B cell (primary cell): ENCODE data around the gene ZNF445. TPM values are rescaled to one million over a fixed set of nuclear protein-coding genes. Genes with fewer than 3 reads are reported as not detected.
"Not testable (repeated sequence)": the region's sequence is repeated elsewhere in the genome, so short reads cannot be mapped to it uniquely, and the experiment has no call there.

ENCODE experiments used
- ATAC-seq: fragments of 200-7000 bp; cut with Tn5 transposase; one replicate; pipeline ENCODE4 v1.10.0; 2021; ENCODE audit warnings: low read depth, mild to moderate bottlenecking, moderate number of reproducible peaks, moderate library complexity
- CTCF ChIA-PET: fragments of 350-600 bp; sonication (Branson Sonifier 250); formaldehyde crosslinking; loops from one replicate; lab custom pipeline; 2021; ENCODE audit warnings: antibody characterized with exemption, inconsistent platforms; lab: Charles Lee
- POLR2A ChIA-PET: fragments of 350-600 bp; sonication (Branson Sonifier 250); formaldehyde crosslinking; loops from one replicate; lab custom pipeline; 2021; ENCODE audit warnings: antibody characterized with exemption; lab: Charles Lee
- DNase-seq: peaks from one replicate; pipeline ENCODE4 v3.0.0; 2013
- H2AFZ ChIP-seq: 2 replicates; pipeline ENCODE4 v1.6.1; 2012; ENCODE audit warnings: mild to moderate bottlenecking, low read depth, low read length; ENCODE audit not compliant: insufficient read depth, poor library complexity, severe bottlenecking
- H3K27ac ChIP-seq, 2 donors: 1 replicate in 1 of 2; 2 replicates in 1 of 2; pipeline ENCODE4 v1.5.1; 2012 to 2013; ENCODE audit warnings: low read length in 2 of 2, mild to moderate bottlenecking in 2 of 2, moderate library complexity in 1 of 2
- H3K27me3 ChIP-seq, 4 experiments: fragments of 200-600 bp in 1 of 4; sonication (generic) in 1 of 4; replicated peaks in 1 of 4; 1 replicate in 2 of 4; 2 replicates in 2 of 4; pipeline versions ENCODE4 v1.6.1 to v1.7.0; 2013 to 2016; ENCODE audit warnings: low read length in 3 of 4, mild to moderate bottlenecking in 2 of 4, mixed read lengths in 1 of 4, moderate library complexity in 1 of 4; ENCODE audit not compliant: insufficient read depth in 4 of 4, control insufficient read depth in 3 of 4; ENCODE audit errors: control extremely low read depth in 1 of 4
- H3K36me3 ChIP-seq, 2 experiments: replicated peaks in 1 of 2; 1 replicate in 1 of 2; 2 replicates in 1 of 2; pipeline versions ENCODE4 v1.6.1 to v1.7.1; 2013; ENCODE audit warnings: low read length in 1 of 2; ENCODE audit not compliant: insufficient read depth in 2 of 2, control insufficient read depth in 1 of 2; ENCODE audit errors: control extremely low read depth in 1 of 2, extremely low read depth in 1 of 2
- H3K4me1 ChIP-seq, 2 donors: fragments of 200-600 bp in 1 of 2; sonication (generic) in 1 of 2; 1 replicate in 1 of 2; 2 replicates in 1 of 2; pipeline versions ENCODE4 v1.5.1 to v1.6.1; 2013 to 2017; ENCODE audit warnings: low read length in 2 of 2; ENCODE audit not compliant: control insufficient read depth in 2 of 2, insufficient read depth in 2 of 2
- H3K4me2 ChIP-seq: replicated peaks from 2 replicates; pipeline ENCODE3; 2012; ENCODE audit warnings: mild to moderate bottlenecking, low read depth, low read length; ENCODE audit not compliant: poor library complexity, severe bottlenecking
- H3K4me3 ChIP-seq, 5 experiments: fragments of 200-600 bp in 1 of 5; sonication (generic) in 1 of 5; 1 replicate in 3 of 5; 2 replicates in 2 of 5; pipeline versions ENCODE4 v1.5.1 to v1.7.0; 2011 to 2016; ENCODE audit warnings: low read length in 4 of 5, mild to moderate bottlenecking in 4 of 5, low read depth in 2 of 5, control low read depth in 1 of 5, moderate library complexity in 1 of 5; ENCODE audit not compliant: insufficient read depth in 1 of 5; ENCODE audit errors: control extremely low read depth in 1 of 5, extremely low read depth in 1 of 5
- H3K79me2 ChIP-seq: fragments of 200-600 bp; sonication (generic); one replicate; pipeline ENCODE4 v1.6.0; 2016; ENCODE audit warnings: low read length; ENCODE audit not compliant: control insufficient read depth, insufficient read depth
- H3K9ac ChIP-seq: fragments of 200-600 bp; sonication (generic); 2 replicates; pipeline ENCODE4 v1.6.1; 2017; ENCODE audit warnings: mild to moderate bottlenecking, low read length, moderate library complexity
- H3K9me3 ChIP-seq, 3 donors: one replicate each; pipeline versions ENCODE4 v1.6.1 to v1.7.1; 2013; ENCODE audit warnings: low read length in 2 of 3; ENCODE audit not compliant: control insufficient read depth in 2 of 3, insufficient read depth in 1 of 3; ENCODE audit errors: control extremely low read depth in 1 of 3
- H4K20me1 ChIP-seq: 2 replicates; pipeline ENCODE4 v1.6.0; 2012; ENCODE audit warnings: mild to moderate bottlenecking, low read length; ENCODE audit not compliant: insufficient read depth, control insufficient read depth, poor library complexity, severe bottlenecking
- H3K27ac Mint-ChIP-seq: one replicate; pipeline ENCODE4 v1.8.0; 2021; ENCODE audit warnings: mixed read lengths
- H3K27me3 Mint-ChIP-seq: one replicate; pipeline ENCODE4 v1.8.0; 2021; ENCODE audit warnings: mixed read lengths
- H3K4me1 Mint-ChIP-seq: one replicate; pipeline ENCODE4 v1.8.0; 2021; ENCODE audit warnings: mixed read lengths
- H3K4me3 Mint-ChIP-seq: one replicate; pipeline ENCODE4 v1.8.0; 2021; ENCODE audit warnings: mixed read lengths
- H3K9me3 Mint-ChIP-seq: one replicate; pipeline ENCODE4 v1.8.0; 2022; ENCODE audit warnings: mixed read lengths; ENCODE audit not compliant: insufficient read depth
- CTCF ChIP-seq: fragments of 200-600 bp; IDR thresholded peaks from one replicate; pipeline ENCODE4 v1.8.0; 2022; ENCODE audit warnings: antibody characterized with exemption, mild to moderate bottlenecking
- EZH2 ChIP-seq: IDR thresholded peaks from 2 replicates; pipeline ENCODE4 v1.6.1; 2012; ENCODE audit warnings: borderline replicate concordance, low read depth, mild to moderate bottlenecking, moderate library complexity, low read length; ENCODE audit not compliant: insufficient read depth, poor library complexity, severe bottlenecking
- WGBS: methylation state at CpG from one replicate; pipeline ENCODE4 v1.1.5; 2013; ENCODE audit warnings: missing lambda C conversion rate; ENCODE audit not compliant: insufficient coverage; 5-methylcytosine and 5-hydroxymethylcytosine counted together
- intact Hi-C: fragments of 100-400 bp; cut with micrococcal nuclease; formaldehyde crosslinking; loops from one replicate; pipeline ENCODE4 v1.10.0; 2022
- polyA plus RNA-seq: library from polyadenylated mRNA; depleted of rRNA; stranded (reverse); fragments of >200 nt; gene quantifications from 2 replicates; pipeline ENCODE4 v1.2.3, GENCODE V29; 2012
- total RNA-seq, 2 donors: library from RNA; stranded (reverse); fragments of 120-200 nt in 1 of 2; gene quantifications; 1 replicate in 1 of 2; 2 replicates in 1 of 2; pipeline versions ENCODE4 v1.2.3 to v1.2.4, GENCODE V29; 2013 to 2022

The ZNF445 gene
- total and polyA plus RNA-seq, 2 donors (not counting 1 experiment from before 2014, with no cell fraction given), result 2.6 to 29.7 TPM

- 100% methylated on average over 5 of the region's 7 CpGs for WGBS
- H3K27me3 Mint-ChIP-seq, result no peaks in the 10 kb centered on the region
- TF ChIP-seq CTCF (no peak), EZH2 (no peak)
- Histone ChIP-seq H3K4me2 (no peak overlapping the region), H2AFZ (no peak overlapping the region), H3K9me3 (peaks cover 0 to 16% (median 15%) of the 10 kb centered on the region in 3 donors), H4K20me1 (peaks cover 5% of the 10 kb centered on the region), H3K79me2 (peaks cover 12% of the 10 kb centered on the region), H3K4me1 (no peaks in the 10 kb centered on the region), H3K27me3 (no peaks in the 10 kb centered on the region), H3K4me3 (no peak overlapping the region), H3K27ac (no peak overlapping the region), H3K36me3 (peaks cover 2 to 30% of the 10 kb centered on the region in 2 experiments), H3K9ac (no peak overlapping the region)
- H3K9me3 Mint-ChIP-seq, result peaks cover 17% of the 10 kb centered on the region
- H3K27ac Mint-ChIP-seq, result no peak overlapping the region
- ATAC-seq (no peak), DNase-seq (no peak)
- H3K4me1 Mint-ChIP-seq, result no peaks in the 10 kb centered on the region
- CTCF ChIA-PET, result no interaction called here
- POLR2A ChIA-PET, result no interaction called here
- intact Hi-C loops, result no loop called here
- no peak overlapping the region for H3K4me3 Mint-ChIP-seq
Measured at GRCh38 chr3:44464509-44464908, 13.0 kb downstream of the ZNF445 start.

- H3K4me3 ChIP-seq, DNase-seq, intact Hi-C loops, H3K4me1 ChIP-seq, ATAC-seq, H3K4me2 ChIP-seq, CTCF ChIA-PET, H4K20me1 ChIP-seq, POLR2A ChIA-PET, H3K4me1 Mint-ChIP-seq, H3K9ac ChIP-seq, H2AFZ ChIP-seq, H3K27ac Mint-ChIP-seq, H3K27me3 Mint-ChIP-seq, H3K27ac ChIP-seq, H3K27me3 ChIP-seq, H3K4me3 Mint-ChIP-seq: not testable (repeated sequence)
- peaks cover 17% of the 10 kb centered on the region for H3K9me3 Mint-ChIP-seq
- peaks cover 0 to 16% (median 15%) of the 10 kb centered on the region in 3 donors for H3K9me3 ChIP-seq
- no CpG with 5 or more reads among the region's 4 CpGs for WGBS
- peaks cover 32% of the 10 kb centered on the region for H3K79me2 ChIP-seq
- H3K36me3 ChIP-seq, result peaks cover 7 to 55% of the 10 kb centered on the region in 2 experiments
Measured at GRCh38 chr3:44460050-44460449, 17.4 kb downstream of the ZNF445 start.
